ENCODE data around the gene ZCCHC18. TPM values are rescaled to one million over a fixed set of nuclear protein-coding genes. Genes with fewer than 3 reads are reported as not detected.

The ZCCHC18 gene
- total and polyA plus RNA-seq, 9 of the 15 experiments (the other 6 are each of a cell fraction or from before 2014, with no cell fraction given): not detected

- intact Hi-C loops (cut with micrococcal nuclease) (no loop called here), in situ Hi-C loops (cut with MboI) (no loop called here)
- Histone ChIP-seq H3K4me2 (ENCODE audit: insufficient read depth, low read length) (no peak overlapping the region), H3K9me1 (ENCODE audit: control insufficient read depth, insufficient read depth, low read length) (no peaks in the 10 kb centered on the region), H3K4me3 (no peak overlapping the region), H3K79me2 (ENCODE audit: control insufficient read depth, insufficient read depth, low read length) (no peaks in the 10 kb centered on the region), H3K9ac (ENCODE audit: insufficient read depth in 1 of 2, low read depth in 2 of 2, low read length in 2 of 2) (no peak overlapping the region), H3K27ac (ENCODE audit: extremely low read depth, low read depth, low read length) (no peak overlapping the region), H3K36me3 (ENCODE audit: control insufficient read depth, insufficient read depth, low read length) (no peaks in the 10 kb centered on the region), H3K9me3 (replicated peaks; ENCODE audit: control insufficient read depth, insufficient read depth, low read depth, low read length) (no peaks in the 10 kb centered on the region), H3K4me1 (replicated peaks in 1 of 2; ENCODE audit: control insufficient read depth in 2 of 2, insufficient read depth in 2 of 2, low read length in 2 of 2) (no peaks in the 10 kb centered on the region), H3K27me3 (ENCODE audit: control insufficient read depth in 2 of 2, insufficient read depth in 2 of 2, low read length in 2 of 2) (no peaks in the 10 kb centered on the region), H2AFZ (ENCODE audit: low read depth, low read length) (no peak overlapping the region), H4K20me1 (replicated peaks; ENCODE audit: control insufficient read depth, insufficient read depth, low read length) (no peaks in the 10 kb centered on the region)
- no peak for FAIRE-seq
- no peak for TF ChIP-seq HNRNPLL (IDR thresholded peaks at IDR 0.05; ENCODE audit: low read depth, low read length, poor library complexity, severe bottlenecking)
- TF ChIP-seq, protein P1, sequence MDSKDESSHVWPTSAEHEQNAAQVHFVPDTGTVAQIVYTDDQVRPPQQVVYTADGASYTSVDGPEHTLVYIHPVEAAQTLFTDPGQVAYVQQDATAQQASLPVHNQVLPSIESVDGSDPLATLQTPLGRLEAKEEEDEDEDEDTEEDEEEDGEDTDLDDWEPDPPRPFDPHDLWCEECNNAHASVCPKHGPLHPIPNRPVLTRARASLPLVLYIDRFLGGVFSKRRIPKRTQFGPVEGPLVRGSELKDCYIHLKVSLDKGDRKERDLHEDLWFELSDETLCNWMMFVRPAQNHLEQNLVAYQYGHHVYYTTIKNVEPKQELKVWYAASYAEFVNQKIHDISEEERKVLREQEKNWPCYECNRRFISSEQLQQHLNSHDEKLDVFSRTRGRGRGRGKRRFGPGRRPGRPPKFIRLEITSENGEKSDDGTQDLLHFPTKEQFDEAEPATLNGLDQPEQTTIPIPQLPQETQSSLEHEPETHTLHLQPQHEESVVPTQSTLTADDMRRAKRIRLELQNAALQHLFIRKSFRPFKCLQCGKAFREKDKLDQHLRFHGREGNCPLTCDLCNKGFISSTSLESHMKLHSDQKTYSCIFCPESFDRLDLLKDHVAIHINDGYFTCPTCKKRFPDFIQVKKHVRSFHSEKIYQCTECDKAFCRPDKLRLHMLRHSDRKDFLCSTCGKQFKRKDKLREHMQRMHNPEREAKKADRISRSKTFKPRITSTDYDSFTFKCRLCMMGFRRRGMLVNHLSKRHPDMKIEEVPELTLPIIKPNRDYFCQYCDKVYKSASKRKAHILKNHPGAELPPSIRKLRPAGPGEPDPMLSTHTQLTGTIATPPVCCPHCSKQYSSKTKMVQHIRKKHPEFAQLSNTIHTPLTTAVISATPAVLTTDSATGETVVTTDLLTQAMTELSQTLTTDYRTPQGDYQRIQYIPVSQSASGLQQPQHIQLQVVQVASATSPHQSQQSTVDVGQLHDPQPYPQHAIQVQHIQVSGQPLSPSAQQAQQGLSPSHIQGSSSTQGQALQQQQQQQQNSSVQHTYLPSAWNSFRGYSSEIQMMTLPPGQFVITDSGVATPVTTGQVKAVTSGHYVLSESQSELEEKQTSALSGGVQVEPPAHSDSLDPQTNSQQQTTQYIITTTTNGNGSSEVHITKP (IDR thresholded peaks at IDR 0.05; ENCODE audit: partially characterized antibody): no peak
- no peak for TF ChIP-seq HMG20A (CRISPR knock-in tag; conservative IDR thresholded peaks at IDR 0.05)
- TF ChIP-seq TCFL5 (CRISPR knock-in tag; conservative IDR thresholded peaks at IDR 0.05): no peak
- ATAC-seq: no peak
- BruUV-seq (replicated peaks): no TSS peak
- ChIA-PET CTCF (ENCODE audit: low intra/inter-chr PET ratio) (no interaction called here), POLR2A (no interaction called here)
- no peak for DNase-seq (ENCODE audit: extremely low read depth in 1 of 4, low spot score in 3 of 4)
- WGBS (ENCODE audit: insufficient coverage, low coverage, missing lambda C conversion rate): 3% methylated on average over 6 of the region's 7 CpGs
Observed at GRCh38 chrX:104085477-104085876, 26.8 kb upstream of the ZCCHC18 start.
